Measurements from ENCODE around the gene ITPK1.

DNA sequence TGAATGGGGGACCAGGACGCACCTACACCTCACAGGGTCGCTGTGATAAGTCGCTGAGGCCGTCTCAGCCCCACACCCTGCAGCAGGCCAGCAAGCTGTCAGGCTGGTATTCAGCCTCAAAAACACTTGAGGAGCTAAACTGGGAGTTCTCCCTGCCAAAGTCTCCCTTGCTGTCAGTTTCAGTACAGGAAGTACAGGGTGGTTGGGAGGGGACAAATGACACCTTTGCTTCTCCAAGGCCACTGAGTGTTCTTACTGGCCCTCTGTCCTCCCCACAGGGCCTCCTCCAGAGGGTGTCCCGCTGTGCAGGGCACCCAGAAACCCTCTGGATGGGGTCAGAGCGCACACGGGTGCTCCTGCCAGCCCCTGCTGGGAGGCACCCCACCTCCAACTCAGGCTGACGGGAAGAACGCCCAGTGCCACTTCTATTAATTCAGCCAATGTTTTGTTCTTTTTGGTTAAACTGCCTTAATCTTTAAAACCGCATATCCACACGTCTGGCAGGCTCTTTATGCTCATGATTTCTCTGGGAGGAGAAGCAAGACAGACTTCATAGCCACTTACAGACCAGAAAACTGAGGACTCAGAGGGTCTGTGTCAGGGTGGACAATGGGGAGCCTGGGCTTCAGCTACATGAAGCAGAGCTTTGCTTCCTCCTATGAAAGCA is 75.9 kb downstream of the ITPK1 start:
- TF ChIP-seq, protein P1, sequence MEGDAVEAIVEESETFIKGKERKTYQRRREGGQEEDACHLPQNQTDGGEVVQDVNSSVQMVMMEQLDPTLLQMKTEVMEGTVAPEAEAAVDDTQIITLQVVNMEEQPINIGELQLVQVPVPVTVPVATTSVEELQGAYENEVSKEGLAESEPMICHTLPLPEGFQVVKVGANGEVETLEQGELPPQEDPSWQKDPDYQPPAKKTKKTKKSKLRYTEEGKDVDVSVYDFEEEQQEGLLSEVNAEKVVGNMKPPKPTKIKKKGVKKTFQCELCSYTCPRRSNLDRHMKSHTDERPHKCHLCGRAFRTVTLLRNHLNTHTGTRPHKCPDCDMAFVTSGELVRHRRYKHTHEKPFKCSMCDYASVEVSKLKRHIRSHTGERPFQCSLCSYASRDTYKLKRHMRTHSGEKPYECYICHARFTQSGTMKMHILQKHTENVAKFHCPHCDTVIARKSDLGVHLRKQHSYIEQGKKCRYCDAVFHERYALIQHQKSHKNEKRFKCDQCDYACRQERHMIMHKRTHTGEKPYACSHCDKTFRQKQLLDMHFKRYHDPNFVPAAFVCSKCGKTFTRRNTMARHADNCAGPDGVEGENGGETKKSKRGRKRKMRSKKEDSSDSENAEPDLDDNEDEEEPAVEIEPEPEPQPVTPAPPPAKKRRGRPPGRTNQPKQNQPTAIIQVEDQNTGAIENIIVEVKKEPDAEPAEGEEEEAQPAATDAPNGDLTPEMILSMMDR (IDR thresholded peaks at IDR 0.05; ENCODE audit: low read length): no peak
- no peak for TF ChIP-seq EZH2 (optimal IDR thresholded peaks at IDR 0.05; ENCODE audit: low read depth, low read length)
- no peak for TF ChIP-seq EZH2phosphoT487 (IDR thresholded peaks at IDR 0.05; ENCODE audit: low read length)
